HG03139 (cell line): ENCODE data around the gene DNER.
"Not testable (repeated sequence)": the region's sequence is repeated elsewhere in the genome, so short reads cannot be mapped to it uniquely, and the experiment has no call there.

ENCODE experiments used
- ATAC-seq: cut with Tn5 transposase; IDR thresholded peaks from one replicate; pipeline ENCODE4 v1.9.1; 2021; ENCODE audit not compliant: unreplicated experiment

The DNER gene

GRCh38 chr2:229506699-229507098, 207.7 kb downstream of the DNER start:
- ATAC-seq, result not testable (repeated sequence)

- ATAC-seq, result no peak
Measured at GRCh38 chr2:229501051-229501794, 213.1 kb downstream of the DNER start.

GRCh38 chr2:229492034-229492433, 222.3 kb downstream of the DNER start:
- ATAC-seq, result no peak

- ATAC-seq, result no peak
Measured at GRCh38 chr2:229490167-229490566, 224.2 kb downstream of the DNER start.

- ATAC-seq, result no peak
Measured at GRCh38 chr2:229489016-229489415, 225.3 kb downstream of the DNER start.

- no peak for ATAC-seq
Measured at GRCh38 chr2:229488232-229488631, 226.1 kb downstream of the DNER start.

- ATAC-seq, result no peak
Measured at GRCh38 chr2:229486673-229487072, 227.7 kb downstream of the DNER start.

- ATAC-seq, result no peak
Measured at GRCh38 chr2:229485857-229486256, 228.5 kb downstream of the DNER start.

- ATAC-seq, result no peak
Measured at GRCh38 chr2:229477269-229477755, 237.0 kb downstream of the DNER start.

GRCh38 chr2:229475778-229476177, 238.6 kb downstream of the DNER start:
- no peak for ATAC-seq

- no peak for ATAC-seq
Measured at GRCh38 chr2:229474125-229474524, 240.2 kb downstream of the DNER start.

- no peak for ATAC-seq
Measured at GRCh38 chr2:229470781-229471180, 243.6 kb downstream of the DNER start.

- ATAC-seq, result no peak
Measured at GRCh38 chr2:229467783-229468182, 246.6 kb downstream of the DNER start.

GRCh38 chr2:229463841-229464346, 250.5 kb downstream of the DNER start:
- ATAC-seq, result no peak

- no peak for ATAC-seq
Measured at GRCh38 chr2:229462112-229462511, 252.2 kb downstream of the DNER start.

- no peak for ATAC-seq
Measured at GRCh38 chr2:229456091-229456490, 258.3 kb downstream of the DNER start.

GRCh38 chr2:229454934-229455631, 259.3 kb downstream of the DNER start:
- ATAC-seq, result no peak

- no peak for ATAC-seq
Measured at GRCh38 chr2:229453230-229453629, 261.1 kb downstream of the DNER start.

GRCh38 chr2:229451852-229452251, 262.5 kb downstream of the DNER start:
- no peak for ATAC-seq

GRCh38 chr2:229447227-229447626, 267.1 kb downstream of the DNER start:
- ATAC-seq, result no peak

GRCh38 chr2:229446350-229446749, 268.0 kb downstream of the DNER start:
- ATAC-seq, result no peak
